ENCODE data around the gene VKORC1.

GRCh38 chr16:31141489-31142108 lies 47.0 kb upstream of the VKORC1 start:
- TF ChIP-seq CTCF (IDR thresholded peaks at IDR 0.05) (no peak), POLR2A (IDR thresholded peaks at IDR 0.05) (no peak)

Data from lower leg skin (tissue), 3 donors.